WTC11 (cell line): ENCODE data around the gene PIK3R2. TPM values are rescaled to one million over a fixed set of nuclear protein-coding genes. Genes with fewer than 3 reads are reported as not detected.

Source experiments
- ATAC-seq: fragments of 200-7000 bp; cut with Tn5 transposase; 2 replicates; pipeline ENCODE4 v1.10.0; 2021; ENCODE audit warnings: mild to moderate bottlenecking, moderate library complexity
- CTCF ChIA-PET: fragments of 300-600 bp; sonication (Branson Sonifier 250); formaldehyde crosslinking; loops from one replicate; lab custom pipeline; 2021; ENCODE audit warnings: antibody characterized with exemption; lab: Charles Lee
- POLR2A ChIA-PET: fragments of 350-600 bp; sonication (Branson Sonifier 250); formaldehyde crosslinking; loops from one replicate; lab custom pipeline; 2021; ENCODE audit warnings: antibody characterized with exemption; lab: Charles Lee
- DNase-seq: peaks from one replicate; pipeline ENCODE4 v3.0.0; 2021; ENCODE audit warnings: low spot score
- H3K27ac Mint-ChIP-seq: 2 replicates; pipeline ENCODE4 v1.8.0; 2021; ENCODE audit warnings: mixed read lengths
- H3K27me3 Mint-ChIP-seq: 2 replicates; pipeline ENCODE4 v1.8.0; 2021; ENCODE audit warnings: low read depth, mild to moderate bottlenecking, moderate library complexity, mixed read lengths
- H3K36me3 Mint-ChIP-seq: 2 replicates; pipeline ENCODE4 v1.8.0; 2021; ENCODE audit warnings: mixed read lengths
- H3K4me1 Mint-ChIP-seq: 2 replicates; pipeline ENCODE4 v1.8.0; 2022; ENCODE audit warnings: mixed read lengths
- H3K4me3 Mint-ChIP-seq: 2 replicates; pipeline ENCODE4 v1.8.0; 2021; ENCODE audit warnings: mild to moderate bottlenecking, moderate library complexity, mixed read lengths
- H3K9me3 Mint-ChIP-seq: 2 replicates; pipeline ENCODE4 v1.8.0; 2021; ENCODE audit warnings: mixed read lengths
- ATF3 ChIP-seq: sonication (generic); formaldehyde crosslinking; conservative IDR thresholded peaks from 2 replicates; pipeline ENCODE4 v1.8.1; 2022; ENCODE audit warnings: mild to moderate bottlenecking, missing genetic modification reagents
- E2F4 ChIP-seq: sonication (generic); formaldehyde crosslinking; IDR thresholded peaks from 2 replicates; pipeline ENCODE4 v1.8.1; 2022; ENCODE audit warnings: low read depth, mild to moderate bottlenecking, moderate library complexity, missing genetic modification reagents, borderline replicate concordance
- E2F5 ChIP-seq: sonication (generic); formaldehyde crosslinking; IDR thresholded peaks from 2 replicates; pipeline ENCODE4 v1.8.1; 2022; ENCODE audit warnings: mild to moderate bottlenecking, moderate library complexity, missing genetic modification reagents
- ERG ChIP-seq: fragments of 250-450 bp; sonication (Bioruptor Pico); IDR thresholded peaks from 2 replicates; pipeline ENCODE4 v1.8.0; 2021; ENCODE audit warnings: mild to moderate bottlenecking
- ETV6 ChIP-seq: sonication (generic); formaldehyde crosslinking; IDR thresholded peaks from 2 replicates; pipeline ENCODE4 v1.8.1; 2022; ENCODE audit warnings: mild to moderate bottlenecking, missing genetic modification reagents
- GRHL2 ChIP-seq: fragments of 250-450 bp; sonication (Bioruptor Pico); IDR thresholded peaks from 2 replicates; pipeline ENCODE4 v1.8.0; 2022; ENCODE audit warnings: mild to moderate bottlenecking, moderate library complexity; ENCODE audit not compliant: insufficient replicate concordance, severe bottlenecking
- HMGA2 ChIP-seq: fragments of 250-450 bp; sonication (Bioruptor Pico); IDR thresholded peaks from 2 replicates; pipeline ENCODE4 v1.4.0; 2021; ENCODE audit warnings: mild to moderate bottlenecking, moderate library complexity
- NR1H2 ChIP-seq: sonication (generic); formaldehyde crosslinking; IDR thresholded peaks from 2 replicates; pipeline ENCODE4 v1.9.0; 2021; ENCODE audit warnings: mild to moderate bottlenecking, moderate library complexity, missing genetic modification reagents
- PRDM15 ChIP-seq: sonication (generic); formaldehyde crosslinking; IDR thresholded peaks from 2 replicates; pipeline ENCODE4 v1.8.0; 2022; ENCODE audit warnings: missing genetic modification reagents
- SMAD4 ChIP-seq: sonication (generic); formaldehyde crosslinking; IDR thresholded peaks from 2 replicates; pipeline ENCODE4 v1.8.0; 2022; ENCODE audit warnings: mild to moderate bottlenecking, missing genetic modification reagents
- SOX15 ChIP-seq: fragments of 250-450 bp; sonication (Bioruptor Pico); IDR thresholded peaks from 2 replicates; pipeline ENCODE4 v1.9.0; 2021; ENCODE audit warnings: mild to moderate bottlenecking
- USF2 ChIP-seq: sonication (generic); formaldehyde crosslinking; IDR thresholded peaks from 2 replicates; pipeline ENCODE4 v1.8.1; 2023; ENCODE audit warnings: mild to moderate bottlenecking, missing genetic modification reagents, moderate library complexity
- ZNF121 ChIP-seq: sonication (generic); formaldehyde crosslinking; IDR thresholded peaks from 2 replicates; pipeline ENCODE4 v1.8.0; 2023; ENCODE audit warnings: missing genetic modification reagents
- ZNF138 ChIP-seq: sonication (generic); formaldehyde crosslinking; conservative IDR thresholded peaks from 2 replicates; pipeline ENCODE4 v1.8.1; 2022; ENCODE audit warnings: mild to moderate bottlenecking, moderate library complexity, missing genetic modification reagents
- ZNF263 ChIP-seq: sonication (generic); formaldehyde crosslinking; IDR thresholded peaks from 2 replicates; pipeline ENCODE4 v1.8.1; 2022; ENCODE audit warnings: low read depth, mild to moderate bottlenecking, moderate library complexity, missing genetic modification reagents
- ZNF532 ChIP-seq: fragments of 250-450 bp; sonication (Bioruptor Pico); IDR thresholded peaks from 2 replicates; pipeline ENCODE4 v1.9.0; 2021; ENCODE audit warnings: mild to moderate bottlenecking, borderline replicate concordance
- total RNA-seq: library from RNA; stranded (reverse); gene quantifications from 3 replicates; pipeline ENCODE4 v1.2.3, GENCODE V29; 2021

Gene PIK3R2
- total RNA-seq, 1 experiment from 2014 or later: 56.9 TPM

- CTCF ChIA-PET: interaction anchor here (0.6 to 3.6 kb wide), 4 partner anchors 9 to 15 kb away, joined by 3 to 14 read pairs (median 5); partner anchors contain the start of gene MPV17L2
- Mint-ChIP-seq H3K9me3 (no peaks in the 10 kb centered on the region), H3K36me3 (no peaks in the 10 kb centered on the region; the same call in 1 of the 2 replicates), H3K27ac (no peak overlapping the region), H3K4me1 (peaks cover 9% of the 10 kb centered on the region), H3K4me3 (no peak overlapping the region), H3K27me3 (peaks cover 19% of the 10 kb centered on the region)
- ATAC-seq: no peak
- POLR2A ChIA-PET: no interaction called here
- no peak for TF ChIP-seq SOX15 (CRISPR knock-in tag)
- no peak for TF ChIP-seq USF2 (CRISPR knock-in tag)
- TF ChIP-seq PRDM15: no peak
- no peak for TF ChIP-seq GRHL2
- TF ChIP-seq ERG (CRISPR knock-in tag): no peak
- TF ChIP-seq HMGA2 (CRISPR knock-in tag): no peak
- TF ChIP-seq ETV6 (CRISPR knock-in tag): no peak
- no peak for TF ChIP-seq SMAD4 (CRISPR knock-in tag)
- TF ChIP-seq E2F5 (CRISPR knock-in tag): no peak
- no peak for TF ChIP-seq ATF3 (CRISPR knock-in tag)
- no peak for DNase-seq
Observed at GRCh38 chr19:18176367-18177310, 23.7 kb downstream of the PIK3R2 start.

- no peaks in the 10 kb centered on the region for H3K4me1 Mint-ChIP-seq
- no peaks in the 10 kb centered on the region for H3K9me3 Mint-ChIP-seq
- no peak for TF ChIP-seq ZNF121
- TF ChIP-seq USF2 (CRISPR knock-in tag): no peak
- no peak overlapping the region for H3K27ac Mint-ChIP-seq
- CTCF ChIA-PET: interaction anchor here (1.3 kb wide), 2 partner anchors 73 to 99 kb away, joined by 3 to 4 read pairs; no protein-coding TSS in a partner anchor
- no peak for ATAC-seq
- DNase-seq: no peak
- no peak overlapping the region for H3K4me3 Mint-ChIP-seq
- H3K27me3 Mint-ChIP-seq: peaks cover 6% of the 10 kb centered on the region
- POLR2A ChIA-PET: interaction anchor here (0.7 kb wide), 1 partner anchor 400 kb away, joined by 5 read pairs; no protein-coding TSS in a partner anchor
- H3K36me3 Mint-ChIP-seq: no peaks in the 10 kb centered on the region; the same call in 1 of the 2 replicates
Observed at GRCh38 chr19:18179957-18180356, 27.0 kb downstream of the PIK3R2 start.

- Mint-ChIP-seq H3K4me3 (no peak overlapping the region), H3K9me3 (no peaks in the 10 kb centered on the region), H3K27me3 (no peaks in the 10 kb centered on the region), H3K27ac (no peak overlapping the region), H3K4me1 (peaks cover 5% of the 10 kb centered on the region), H3K36me3 (no peaks in the 10 kb centered on the region; the same call in 1 of the 2 replicates)
- POLR2A ChIA-PET: no interaction called here
- ATAC-seq (no peak), DNase-seq (no peak)
- CTCF ChIA-PET: interaction anchor here (1.1 to 2.7 kb wide), 6 partner anchors 15 to 145 kb away, joined by 3 to 23 read pairs (median 4); no protein-coding TSS in a partner anchor
- TF ChIP-seq ZNF138 (CRISPR knock-in tag): no peak
- TF ChIP-seq NR1H2: no peak
- no peak for TF ChIP-seq ZNF263 (CRISPR knock-in tag)
- no peak for TF ChIP-seq ZNF532 (CRISPR knock-in tag)
- no peak for TF ChIP-seq E2F4 (CRISPR knock-in tag)
Observed at GRCh38 chr19:18183529-18183928, 30.6 kb downstream of the PIK3R2 start.
